GM19452 (cell line): ENCODE data around the gene ITIH3.
A peak's percentile ranks its signal among the peaks of the same experiment; 100 is the strongest.
"Not testable (repeated sequence)": the region's sequence is repeated elsewhere in the genome, so short reads cannot be mapped to it uniquely, and the experiment has no call there.

Experiments
- ATAC-seq: cut with Tn5 transposase; IDR thresholded peaks from one replicate; pipeline ENCODE4 v1.9.1; 2021; ENCODE audit not compliant: unreplicated experiment

The ITIH3 gene, protein sequence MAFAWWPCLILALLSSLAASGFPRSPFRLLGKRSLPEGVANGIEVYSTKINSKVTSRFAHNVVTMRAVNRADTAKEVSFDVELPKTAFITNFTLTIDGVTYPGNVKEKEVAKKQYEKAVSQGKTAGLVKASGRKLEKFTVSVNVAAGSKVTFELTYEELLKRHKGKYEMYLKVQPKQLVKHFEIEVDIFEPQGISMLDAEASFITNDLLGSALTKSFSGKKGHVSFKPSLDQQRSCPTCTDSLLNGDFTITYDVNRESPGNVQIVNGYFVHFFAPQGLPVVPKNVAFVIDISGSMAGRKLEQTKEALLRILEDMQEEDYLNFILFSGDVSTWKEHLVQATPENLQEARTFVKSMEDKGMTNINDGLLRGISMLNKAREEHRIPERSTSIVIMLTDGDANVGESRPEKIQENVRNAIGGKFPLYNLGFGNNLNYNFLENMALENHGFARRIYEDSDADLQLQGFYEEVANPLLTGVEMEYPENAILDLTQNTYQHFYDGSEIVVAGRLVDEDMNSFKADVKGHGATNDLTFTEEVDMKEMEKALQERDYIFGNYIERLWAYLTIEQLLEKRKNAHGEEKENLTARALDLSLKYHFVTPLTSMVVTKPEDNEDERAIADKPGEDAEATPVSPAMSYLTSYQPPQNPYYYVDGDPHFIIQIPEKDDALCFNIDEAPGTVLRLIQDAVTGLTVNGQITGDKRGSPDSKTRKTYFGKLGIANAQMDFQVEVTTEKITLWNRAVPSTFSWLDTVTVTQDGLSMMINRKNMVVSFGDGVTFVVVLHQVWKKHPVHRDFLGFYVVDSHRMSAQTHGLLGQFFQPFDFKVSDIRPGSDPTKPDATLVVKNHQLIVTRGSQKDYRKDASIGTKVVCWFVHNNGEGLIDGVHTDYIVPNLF

GRCh38 chr3:52794612-52795099, at the start of gene ITIH3:
Gene ITIH3 (plus strand): TSS chr3:52794796. CDS start chr3:52794804, 8 bp downstream.
- ATAC-seq: no peak

DNA sequence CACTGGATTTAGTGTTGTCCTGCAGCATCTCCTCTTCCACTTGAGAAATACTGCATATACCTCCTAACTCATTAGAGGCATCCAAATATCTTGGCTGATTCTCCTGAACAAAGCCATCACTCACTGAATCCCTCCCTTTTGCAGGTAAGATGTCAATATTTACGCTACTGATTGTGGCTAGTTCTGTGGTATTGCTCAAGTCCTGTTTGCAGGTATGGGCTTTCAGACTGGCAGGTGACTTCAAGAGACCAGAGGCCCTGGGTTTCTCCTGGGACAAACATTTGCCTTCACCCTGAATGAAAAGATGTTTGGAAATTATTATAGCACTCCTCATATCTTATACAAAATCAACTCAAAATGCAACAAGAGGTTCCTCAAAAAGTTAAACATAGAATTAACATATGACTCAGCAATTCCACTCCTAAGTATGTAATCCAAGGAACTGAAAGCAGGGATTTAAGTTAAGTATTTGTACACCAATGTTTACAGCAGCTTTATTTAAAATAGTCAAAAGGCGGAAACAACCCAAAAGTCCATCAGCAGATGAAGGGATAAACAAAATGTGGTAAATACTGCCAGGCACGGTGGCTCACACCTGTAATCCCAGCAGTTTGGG, 42.4 kb upstream of the ITIH3 start:
- no peak for ATAC-seq

DNA sequence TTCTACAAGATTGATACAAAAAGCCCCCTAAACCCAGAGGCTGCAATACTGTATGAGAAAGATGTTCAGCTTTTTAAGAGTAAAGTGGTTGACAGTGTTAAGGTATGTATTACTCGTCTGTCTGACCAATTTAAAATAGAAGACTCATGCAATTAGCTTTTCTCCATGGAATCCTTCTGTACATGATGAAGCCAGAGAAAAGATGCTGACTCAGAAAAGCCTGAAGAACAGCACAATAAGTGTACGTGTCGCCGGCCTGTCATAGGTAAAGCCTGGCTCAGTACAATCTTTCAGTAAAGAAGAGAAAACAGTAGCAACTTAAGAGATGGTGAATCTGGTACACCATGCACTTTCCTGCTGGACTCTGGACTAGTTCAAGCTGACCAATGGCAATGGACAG, 40.2 kb upstream of the ITIH3 start:
- ATAC-seq: no peak

DNA sequence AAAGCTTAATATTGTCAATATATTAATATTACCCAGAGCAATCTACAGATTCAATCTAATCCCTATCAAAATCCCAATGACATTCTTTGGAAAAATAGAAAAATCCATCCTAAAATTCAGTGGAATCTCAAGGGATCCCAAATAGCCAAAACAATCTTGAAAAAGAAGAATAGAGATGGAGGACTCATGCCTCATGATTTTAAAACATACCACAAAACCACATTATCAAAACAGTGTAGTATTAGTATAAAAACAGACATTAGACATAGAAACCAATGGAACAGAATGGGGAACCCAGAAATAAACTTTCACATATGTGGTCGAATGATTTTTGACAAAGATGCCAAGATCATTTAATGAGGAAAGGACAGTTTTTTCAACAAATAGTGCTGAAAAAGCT, 38.5 kb upstream of the ITIH3 start:
- no peak for ATAC-seq

GRCh38 chr3:52763466-52763865, 31.1 kb upstream of the ITIH3 start:
- ATAC-seq: no peak

- ATAC-seq: no peak
Measured at GRCh38 chr3:52769786-52770455, 24.7 kb upstream of the ITIH3 start.

DNA sequence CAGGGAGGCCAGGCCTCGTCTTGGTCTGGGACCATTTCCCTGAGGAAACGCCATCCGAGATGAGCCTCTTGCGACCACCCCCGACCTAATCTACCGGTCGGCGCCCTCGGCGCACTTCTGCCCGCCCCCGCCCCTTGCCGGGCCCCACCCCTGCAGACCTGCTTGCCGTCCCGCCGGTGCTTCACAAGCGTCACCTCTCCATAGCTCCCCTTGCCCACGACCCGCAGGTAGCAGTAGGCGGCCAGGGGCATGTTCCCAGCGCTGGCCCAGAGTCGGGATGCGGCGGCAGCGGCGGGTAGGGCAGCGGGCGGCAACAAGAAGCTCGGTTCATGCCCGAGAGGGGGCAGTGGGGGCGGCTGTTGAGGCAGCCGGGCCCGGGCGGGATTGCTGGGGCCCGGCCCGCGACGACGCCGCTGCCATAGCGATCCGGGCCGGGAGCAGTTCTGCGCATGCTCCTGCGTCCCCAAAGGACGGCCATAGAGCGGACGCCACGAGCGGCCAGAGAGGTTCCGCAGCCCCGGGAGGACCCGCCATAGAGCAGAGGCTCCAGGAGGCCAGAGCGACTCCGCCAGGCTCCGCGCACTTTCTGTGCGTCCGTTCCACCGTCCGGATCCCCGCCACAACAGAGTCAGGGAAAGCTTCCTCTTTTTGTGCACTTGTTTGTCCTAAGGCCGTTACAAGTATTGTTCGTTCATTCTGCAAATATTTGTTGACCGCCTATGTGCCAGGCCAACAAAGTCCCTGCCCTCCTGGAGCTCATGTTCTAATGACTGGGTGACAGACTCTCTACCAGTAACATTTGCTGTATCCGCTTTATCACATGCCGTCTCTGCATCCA, 23.9 kb upstream of the ITIH3 start, which contains the start of gene NEK4:
Gene NEK4 (minus strand): TSS at position 445 of the 838 bp plus-strand sequence. CDS start 194 bp downstream, at position 251.
- ATAC-seq: peak; percentile 92

DNA sequence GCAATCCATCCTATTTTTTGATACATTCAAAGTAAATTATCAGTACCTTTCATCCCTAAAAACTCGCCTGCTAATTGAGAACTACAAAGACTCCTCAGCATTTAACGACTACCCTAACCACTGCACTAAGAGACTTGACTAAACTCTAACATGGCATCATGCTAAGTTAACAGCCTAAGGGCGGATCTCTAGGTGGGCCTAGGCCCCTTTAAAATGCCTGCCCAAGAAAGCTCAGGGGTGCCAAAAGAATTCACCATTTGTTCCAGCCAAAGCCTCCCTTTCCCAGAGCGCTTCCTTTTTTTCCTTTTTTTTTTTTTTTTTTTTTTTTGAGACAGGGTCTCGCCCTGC, 23.3 kb upstream of the ITIH3 start:
- no peak for ATAC-seq

GRCh38 chr3:52771702-52772101, 22.9 kb upstream of the ITIH3 start:
- ATAC-seq: no peak

DNA sequence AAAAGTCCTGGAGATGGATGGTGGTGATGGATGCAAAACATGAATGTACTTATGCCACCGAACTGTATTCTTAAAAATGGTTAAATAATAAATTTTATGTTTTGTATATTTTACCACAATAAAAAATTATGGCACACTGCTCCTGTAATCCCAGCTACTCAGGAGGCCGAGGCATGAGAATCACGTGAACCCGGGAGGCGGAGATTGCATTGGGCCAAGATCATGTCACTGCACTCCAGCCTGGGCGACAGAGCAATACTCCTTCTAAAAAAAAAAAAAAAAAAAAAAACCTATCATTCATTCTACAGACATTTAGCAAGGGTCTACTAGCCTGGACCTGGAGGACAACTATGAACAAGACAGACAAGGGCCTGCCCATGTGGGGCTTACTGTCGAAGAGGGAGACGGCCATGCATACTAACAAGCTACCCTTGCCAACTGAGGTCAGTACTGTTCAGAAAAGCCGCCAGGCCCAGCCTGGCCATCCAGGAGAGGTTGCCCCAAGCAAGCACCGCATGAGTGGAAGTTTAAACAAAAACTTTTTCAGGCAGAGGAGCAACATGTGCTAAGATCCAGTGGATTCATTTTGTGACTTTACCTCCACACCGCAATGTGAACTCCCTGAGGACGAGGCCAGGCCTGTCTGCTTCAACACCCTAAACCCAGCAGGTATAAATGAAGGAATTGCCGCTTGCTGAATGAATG, 21.1 kb upstream of the ITIH3 start:
- ATAC-seq: no peak

DNA sequence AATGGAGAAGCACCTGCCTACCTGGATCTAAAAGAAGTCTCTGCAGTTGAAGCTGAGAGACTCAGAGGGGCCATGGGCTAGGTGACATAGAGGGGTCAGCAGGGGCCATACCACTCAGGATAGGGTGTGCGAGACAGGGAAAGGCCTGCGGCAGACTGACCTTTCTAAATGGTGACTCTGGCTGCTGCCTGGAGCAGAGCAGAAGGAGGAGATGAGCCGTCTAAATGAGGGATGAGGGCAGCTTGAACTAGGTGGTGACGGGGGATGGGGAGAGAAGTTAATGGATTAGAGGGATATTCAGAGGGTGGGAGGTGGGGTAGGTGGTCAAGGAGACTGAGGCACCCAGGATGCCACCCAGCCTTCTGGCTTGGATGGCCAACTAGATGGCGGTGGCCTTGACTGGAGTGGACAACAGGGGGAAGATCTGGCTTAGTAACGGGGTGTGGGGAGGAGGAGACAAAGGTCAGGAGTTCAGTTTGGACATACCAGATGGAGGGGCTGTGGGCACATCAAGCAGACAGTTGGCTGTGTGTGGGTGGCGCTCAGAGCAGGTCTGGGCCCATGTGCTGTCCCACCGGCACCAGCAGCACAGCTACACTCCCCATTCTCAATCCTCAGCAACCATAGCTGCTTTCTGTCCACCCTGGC, 20.4 kb upstream of the ITIH3 start:
- no peak for ATAC-seq

- no peak for ATAC-seq
Measured at GRCh38 chr3:52774901-52775864, 19.4 kb upstream of the ITIH3 start.

- ATAC-seq: no peak
Measured at GRCh38 chr3:52775877-52776276, 18.7 kb upstream of the ITIH3 start.

DNA sequence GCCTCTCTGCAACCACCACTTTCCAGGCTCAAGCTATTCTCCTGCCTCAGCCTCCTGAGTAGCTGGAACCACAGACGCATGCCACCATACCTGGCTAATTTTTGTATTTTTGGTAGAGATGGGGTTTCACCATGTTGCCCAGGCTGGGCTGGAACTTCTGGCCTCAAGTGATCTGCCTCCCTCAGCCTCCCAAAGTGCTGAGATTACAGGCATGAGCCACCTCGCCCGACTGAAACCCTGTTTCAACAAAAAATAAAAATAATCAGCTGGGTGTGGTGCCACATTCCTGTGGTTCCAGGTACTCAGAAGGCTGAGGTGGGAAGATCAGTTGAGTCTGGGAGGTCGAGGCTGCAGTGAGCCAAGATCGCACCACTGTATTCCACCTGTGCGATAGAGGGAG, 18.1 kb upstream of the ITIH3 start:
- ATAC-seq: not testable (repeated sequence)

DNA sequence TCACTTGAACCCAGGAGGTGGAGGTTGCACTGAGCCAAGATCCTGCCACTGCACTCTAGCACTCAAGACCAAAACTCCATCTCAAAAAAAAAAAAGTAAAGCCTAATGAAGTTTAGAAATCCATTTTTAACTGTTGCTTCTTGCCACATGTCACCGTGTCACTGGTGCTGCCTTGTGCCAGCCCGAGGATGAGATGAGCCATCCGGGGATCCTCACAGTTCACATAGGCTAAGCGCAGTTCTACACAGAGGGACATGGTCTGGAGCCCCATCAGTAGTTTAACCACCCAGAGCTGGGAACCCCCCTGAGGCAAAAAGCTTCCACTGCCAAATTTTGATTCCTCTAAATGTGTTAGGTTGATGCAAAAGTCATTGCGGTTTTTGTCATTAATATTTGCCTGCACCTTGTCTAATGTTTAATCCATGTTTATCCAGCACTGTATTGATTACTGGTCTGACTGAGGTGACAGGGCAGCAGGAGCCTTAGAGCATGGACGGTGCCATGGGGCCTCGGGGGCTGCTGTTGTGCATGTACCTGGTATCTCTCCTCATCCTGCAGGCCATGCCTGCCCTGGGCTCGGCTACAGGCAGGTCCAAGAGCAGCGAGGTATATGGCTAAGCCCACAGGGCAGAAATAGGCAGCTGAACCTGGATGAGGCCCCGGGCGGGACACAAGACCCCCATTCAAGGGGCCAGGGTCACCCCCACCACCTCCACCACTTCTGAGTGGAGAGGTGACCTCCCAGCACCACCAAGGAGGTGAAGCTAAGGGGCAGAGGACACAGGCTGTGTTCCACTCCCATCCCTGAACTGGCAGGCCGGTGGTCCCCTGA, 17.3 kb upstream of the ITIH3 start, which contains the start of gene ITIH1:
Gene ITIH1 (plus strand): TSS at position 473 of the 832 bp plus-strand sequence. CDS start 17 bp downstream, at position 490.
- no peak for ATAC-seq

DNA sequence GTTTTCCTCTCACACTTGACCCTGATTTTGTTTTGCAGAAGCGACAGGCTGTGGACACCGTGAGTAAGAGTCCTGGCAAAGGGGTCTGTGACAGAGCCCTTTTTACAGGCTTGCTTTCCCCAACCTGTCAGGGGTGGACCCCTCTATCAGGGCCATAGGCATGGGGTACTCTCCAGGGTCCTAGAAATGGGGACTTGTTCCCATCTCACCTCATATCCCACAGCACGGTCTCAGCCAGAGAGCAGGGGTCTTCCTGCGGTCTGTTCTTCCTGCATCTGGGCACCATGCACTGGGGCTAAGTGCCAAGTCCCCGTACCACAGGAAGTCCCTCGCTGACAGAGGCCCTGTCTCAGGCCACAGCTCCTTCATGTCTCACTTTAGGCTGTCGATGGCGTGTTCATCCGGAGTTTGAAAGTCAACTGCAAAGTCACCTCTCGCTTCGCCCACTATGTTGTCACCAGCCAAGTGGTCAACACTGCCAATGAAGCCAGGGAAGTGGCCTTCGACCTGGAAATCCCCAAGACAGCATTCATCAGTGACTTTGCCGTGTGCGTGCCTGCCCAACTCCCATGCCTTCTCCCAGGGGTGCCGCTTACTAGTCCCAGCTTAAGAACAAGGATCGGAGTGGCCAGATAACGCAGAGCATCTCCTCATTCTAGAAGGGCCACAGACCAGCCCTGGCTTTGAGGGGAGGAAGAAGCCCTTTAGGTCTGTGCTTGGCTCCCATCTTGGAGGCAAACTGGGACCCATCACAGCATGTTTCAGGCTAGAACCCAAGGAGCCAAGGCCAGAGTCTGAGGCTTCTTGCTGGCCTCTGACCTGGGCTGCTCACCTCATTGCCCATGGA, 16.4 kb upstream of the ITIH3 start:
- ATAC-seq: no peak
